ENCODE data around the gene RELN.

DNA sequence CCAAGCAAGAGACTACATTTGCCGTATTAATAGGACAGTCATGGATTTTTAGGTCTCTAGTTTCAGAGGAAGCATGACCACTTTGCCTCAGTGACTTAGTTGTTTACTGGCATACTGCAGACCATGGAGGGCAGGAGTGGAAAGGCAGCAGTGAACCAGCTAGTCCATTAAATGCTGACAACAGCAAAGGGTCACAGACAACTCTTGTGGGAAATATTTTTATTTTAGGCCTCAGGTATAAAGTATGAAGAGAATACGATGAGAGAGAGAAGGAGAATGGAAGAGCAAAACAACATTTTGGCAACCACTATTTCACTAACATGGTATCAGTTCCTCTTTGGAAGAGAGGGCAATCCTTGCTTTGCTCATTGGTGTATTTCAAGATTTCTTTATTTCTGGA, 118.0 kb downstream of the RELN start:
- TF ChIP-seq, protein P1, sequence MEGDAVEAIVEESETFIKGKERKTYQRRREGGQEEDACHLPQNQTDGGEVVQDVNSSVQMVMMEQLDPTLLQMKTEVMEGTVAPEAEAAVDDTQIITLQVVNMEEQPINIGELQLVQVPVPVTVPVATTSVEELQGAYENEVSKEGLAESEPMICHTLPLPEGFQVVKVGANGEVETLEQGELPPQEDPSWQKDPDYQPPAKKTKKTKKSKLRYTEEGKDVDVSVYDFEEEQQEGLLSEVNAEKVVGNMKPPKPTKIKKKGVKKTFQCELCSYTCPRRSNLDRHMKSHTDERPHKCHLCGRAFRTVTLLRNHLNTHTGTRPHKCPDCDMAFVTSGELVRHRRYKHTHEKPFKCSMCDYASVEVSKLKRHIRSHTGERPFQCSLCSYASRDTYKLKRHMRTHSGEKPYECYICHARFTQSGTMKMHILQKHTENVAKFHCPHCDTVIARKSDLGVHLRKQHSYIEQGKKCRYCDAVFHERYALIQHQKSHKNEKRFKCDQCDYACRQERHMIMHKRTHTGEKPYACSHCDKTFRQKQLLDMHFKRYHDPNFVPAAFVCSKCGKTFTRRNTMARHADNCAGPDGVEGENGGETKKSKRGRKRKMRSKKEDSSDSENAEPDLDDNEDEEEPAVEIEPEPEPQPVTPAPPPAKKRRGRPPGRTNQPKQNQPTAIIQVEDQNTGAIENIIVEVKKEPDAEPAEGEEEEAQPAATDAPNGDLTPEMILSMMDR (IDR thresholded peaks at IDR 0.05): no peak
- no peak for TF ChIP-seq ZFX (IDR thresholded peaks at IDR 0.05; ENCODE audit: borderline replicate concordance)

Data from 22Rv1 (cell line).